ENCODE results near the gene FAF2.
"Not testable (repeated sequence)": the region's sequence is repeated elsewhere in the genome, so short reads cannot be mapped to it uniquely, and the experiment has no call there.

FAF2 gene

DNA sequence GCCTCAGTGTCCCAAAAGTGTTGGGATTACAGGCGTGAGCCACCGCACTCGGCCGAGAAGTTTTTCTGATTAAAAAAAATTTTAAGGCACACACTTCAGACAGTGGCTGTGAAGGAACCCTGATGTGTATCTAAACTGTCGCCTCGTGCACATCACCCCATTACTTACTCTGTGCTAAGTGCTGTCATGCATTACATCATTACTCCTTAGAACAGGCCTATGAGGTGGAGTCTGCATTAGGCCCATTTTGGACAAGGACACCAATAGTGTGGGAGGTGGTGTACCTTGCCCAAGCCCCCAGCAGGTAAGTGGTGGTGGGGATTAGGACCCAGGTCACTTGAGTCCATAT lies 97.2 kb downstream of the FAF2 start:
- no peak for DNase-seq (ENCODE audit: low spot score)

DNA sequence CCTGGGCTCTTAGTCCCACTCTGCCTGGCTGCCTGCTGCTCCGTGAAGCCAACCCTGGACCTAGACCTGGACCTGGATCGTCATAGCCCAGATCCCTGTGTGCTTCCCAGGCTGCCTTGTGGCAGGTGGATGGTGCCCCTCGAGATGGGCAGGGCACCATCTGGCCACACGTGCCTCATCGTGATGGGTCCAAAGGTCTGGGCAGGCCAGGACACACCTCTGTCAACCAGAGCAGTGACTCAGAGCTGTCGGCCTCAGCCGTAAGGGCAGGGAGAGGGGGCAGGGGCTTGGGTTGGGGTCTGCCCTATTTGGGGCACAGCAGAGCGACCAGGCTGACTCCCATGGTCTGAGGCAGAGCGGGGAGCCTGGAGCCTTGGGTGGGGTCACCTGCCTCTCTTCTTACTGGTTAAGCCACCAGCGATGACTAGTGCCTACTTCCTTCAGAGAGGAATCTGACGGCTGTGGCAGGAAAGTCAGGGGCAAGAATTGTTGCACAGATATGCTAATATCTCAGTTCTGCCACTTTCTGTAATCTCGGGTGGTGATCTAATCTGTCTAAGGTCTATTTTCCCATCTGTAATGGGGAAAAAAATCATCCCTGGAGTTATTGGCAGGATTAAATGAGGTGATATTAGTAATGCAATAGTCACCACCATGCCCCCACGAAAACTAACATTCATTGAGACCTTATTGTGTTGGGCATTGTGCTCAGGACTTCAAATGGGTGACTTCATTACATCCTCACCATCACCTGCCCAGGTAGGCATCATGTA lies 97.7 kb downstream of the FAF2 start:
- DNase-seq (ENCODE audit: low spot score): no peak

GRCh38 chr5:176547802-176548201 lies 99.6 kb downstream of the FAF2 start:
- no peak for DNase-seq (ENCODE audit: low spot score)

- DNase-seq (ENCODE audit: low spot score): no peak
Observed at GRCh38 chr5:176548967-176549444, 100.8 kb downstream of the FAF2 start, which contains the start of gene CDHR2. Gene CDHR2, plus strand, starts transcription at chr5:176549342. Its CDS starts 16,011 bp downstream, at chr5:176565353.

DNA sequence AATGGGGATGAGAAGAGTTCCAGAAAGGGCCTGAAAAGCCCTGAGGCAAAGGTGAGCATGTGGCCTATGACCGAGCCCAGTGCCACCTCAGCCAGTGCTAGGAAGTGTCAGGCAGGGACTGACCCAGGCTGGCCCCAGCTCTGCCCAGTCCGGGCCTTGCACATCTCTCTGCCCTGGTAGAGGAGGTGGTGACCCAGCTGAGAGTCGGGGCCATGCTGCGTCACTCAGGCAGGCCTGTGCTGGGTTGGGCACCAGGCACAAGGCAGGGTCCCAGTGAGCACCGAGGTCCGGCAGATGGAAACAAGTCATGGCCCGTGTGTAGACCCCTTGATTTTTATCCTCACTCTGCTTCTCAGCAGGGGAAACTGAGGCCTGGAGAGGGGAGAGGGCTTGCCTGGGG lies 101.7 kb downstream of the FAF2 start:
- DNase-seq (ENCODE audit: low spot score): no peak

DNA sequence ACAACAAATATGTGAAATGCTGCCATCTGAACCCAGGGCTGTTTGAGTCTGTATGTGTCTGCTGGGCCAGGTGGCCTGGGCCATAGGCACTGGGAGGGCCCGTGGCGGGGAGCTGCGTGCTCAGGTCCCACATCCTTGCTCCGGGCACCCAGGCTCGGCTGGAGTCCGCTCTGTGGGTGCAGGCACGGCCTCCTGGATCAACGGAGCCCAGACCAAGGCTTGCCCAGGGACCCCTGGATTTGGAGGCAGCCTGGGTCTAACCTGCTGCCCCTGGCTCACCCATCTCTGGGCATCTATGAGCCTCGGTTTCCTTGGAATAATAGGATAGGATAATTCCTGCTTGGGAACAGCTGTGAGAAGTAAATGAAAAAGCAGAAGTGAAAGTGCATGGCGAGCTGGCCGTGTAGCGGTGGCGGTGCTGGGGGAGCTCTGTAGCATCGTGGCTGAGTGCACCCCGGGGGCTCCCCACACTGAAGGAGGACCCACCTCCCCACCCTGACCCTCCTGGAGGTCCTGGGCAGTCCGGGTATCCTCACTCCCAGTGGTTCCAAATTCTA lies 102.2 kb downstream of the FAF2 start:
- DNase-seq (ENCODE audit: low spot score): no peak

GRCh38 chr5:176550937-176551336 lies 102.8 kb downstream of the FAF2 start:
- not testable (repeated sequence) for DNase-seq (ENCODE audit: low spot score)

- no peak for DNase-seq (ENCODE audit: low spot score)
Observed at GRCh38 chr5:176552332-176552869, 104.2 kb downstream of the FAF2 start.

DNA sequence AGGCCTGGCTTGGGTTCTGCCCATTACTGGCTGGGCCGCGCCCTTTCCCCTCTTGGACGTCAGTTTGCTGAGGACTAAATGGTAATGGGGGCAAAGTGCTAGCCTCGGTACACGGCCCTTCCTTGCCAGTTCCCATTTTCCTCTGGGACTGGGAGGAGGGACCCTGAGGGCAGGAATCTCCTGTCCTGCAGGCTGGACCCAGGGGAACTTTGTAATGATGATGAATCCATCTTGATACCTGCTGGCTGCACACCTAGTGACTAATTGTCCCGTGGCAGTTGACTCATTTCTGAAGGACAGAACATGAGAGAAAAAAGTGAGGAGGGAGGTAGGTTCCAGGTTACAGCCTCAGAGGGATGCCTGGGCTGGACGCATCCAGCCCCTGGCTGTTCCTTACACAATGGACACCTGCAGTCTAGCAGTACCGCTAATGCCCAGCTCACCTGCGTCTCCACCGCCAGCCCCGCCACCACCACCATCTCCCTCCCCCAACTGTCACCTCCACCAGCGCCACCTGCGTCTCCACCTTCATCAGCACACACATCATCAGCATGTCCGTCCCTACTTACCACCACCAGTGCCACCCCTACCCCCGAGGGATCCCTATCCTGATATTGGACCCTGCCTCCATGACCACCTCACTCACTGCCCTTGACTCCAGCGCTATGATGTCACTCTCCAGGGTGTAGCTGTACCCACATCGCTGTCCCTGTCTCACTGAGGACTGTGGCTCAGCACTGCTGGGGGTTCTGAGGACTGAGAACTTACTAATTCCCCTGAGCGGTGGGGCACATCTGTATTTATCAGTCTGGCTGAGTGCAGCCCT lies 105.3 kb downstream of the FAF2 start:
- DNase-seq (ENCODE audit: low spot score): no peak

- no peak for DNase-seq (ENCODE audit: low spot score)
Observed at GRCh38 chr5:176557846-176558245, 109.7 kb downstream of the FAF2 start.
